HFFc6 (cell line): ENCODE measurements around the gene GPLD1. TPM values are rescaled to one million over a fixed set of nuclear protein-coding genes. Genes with fewer than 3 reads are reported as not detected.
A peak's percentile ranks its signal among the peaks of the same experiment; 100 is the strongest.

Experiments
- DNase-seq: peaks from one replicate; pipeline ENCODE4 v3.0.0-alpha.2; 2018
- H3K27ac Mint-ChIP-seq: 2 replicates; pipeline ENCODE4 v1.8.0; 2020; ENCODE audit warnings: mild to moderate bottlenecking, mixed read lengths
- H3K27me3 Mint-ChIP-seq: 2 replicates; pipeline ENCODE4 v1.8.0; 2021; ENCODE audit warnings: mild to moderate bottlenecking, moderate library complexity, mixed read lengths; ENCODE audit not compliant: insufficient read depth
- H3K36me3 Mint-ChIP-seq: 2 replicates; pipeline ENCODE4 v1.8.0; 2021; ENCODE audit warnings: low read depth, mixed read lengths
- H3K4me1 Mint-ChIP-seq: 2 replicates; pipeline ENCODE4 v1.8.0; 2020; ENCODE audit warnings: low read depth, mixed read lengths
- H3K4me3 Mint-ChIP-seq: 2 replicates; pipeline ENCODE4 v1.8.0; 2020; ENCODE audit warnings: mild to moderate bottlenecking, moderate library complexity, mixed read lengths
- H3K9me3 Mint-ChIP-seq: 2 replicates; pipeline ENCODE4 v1.8.0; 2020; ENCODE audit warnings: mild to moderate bottlenecking, mixed read lengths
- total RNA-seq, 6 experiments: library from RNA; stranded (reverse); fragmentation: NEBNext Ultra II Directional; extraction: Animal tissue kit (Norgen Biotek cat#: 25700); gene quantifications; 2 replicates in 1 of 6; 3 replicates in 5 of 6; pipeline ENCODE4 v1.2.3, GENCODE V29; 2021
- TF ChIP-seq, protein P1 (sequence below): fragments of 200-600 bp; sonication (generic); IDR thresholded peaks from 2 replicates; pipeline ENCODE4 v1.5.0; 2021; ENCODE audit warnings: antibody characterized with exemption, mild to moderate bottlenecking

Gene GPLD1
- total RNA-seq, 6 experiments from 2014 or later: 0.14 to 0.39 (median 0.22) TPM

DNA sequence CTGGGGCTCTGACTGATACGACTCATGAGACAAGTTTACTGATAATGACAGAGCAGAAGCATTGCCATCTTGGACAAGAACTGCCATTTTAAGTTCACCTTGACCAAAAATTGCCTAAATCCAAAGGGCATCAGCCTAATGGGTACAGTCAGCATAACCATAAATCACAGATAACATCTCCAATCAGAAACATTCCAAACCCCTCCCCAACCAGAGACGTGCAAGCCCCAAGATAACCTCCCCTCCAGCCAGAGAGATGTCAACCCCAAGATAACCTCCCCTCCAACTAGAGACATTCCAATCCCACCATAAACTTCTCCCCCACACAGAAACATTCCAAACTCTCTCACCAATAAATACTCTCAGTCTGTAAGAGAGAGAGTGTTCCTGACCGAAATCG, 10.5 kb downstream of the GPLD1 start:
- DNase-seq: no peak
- TF ChIP-seq, protein P1, sequence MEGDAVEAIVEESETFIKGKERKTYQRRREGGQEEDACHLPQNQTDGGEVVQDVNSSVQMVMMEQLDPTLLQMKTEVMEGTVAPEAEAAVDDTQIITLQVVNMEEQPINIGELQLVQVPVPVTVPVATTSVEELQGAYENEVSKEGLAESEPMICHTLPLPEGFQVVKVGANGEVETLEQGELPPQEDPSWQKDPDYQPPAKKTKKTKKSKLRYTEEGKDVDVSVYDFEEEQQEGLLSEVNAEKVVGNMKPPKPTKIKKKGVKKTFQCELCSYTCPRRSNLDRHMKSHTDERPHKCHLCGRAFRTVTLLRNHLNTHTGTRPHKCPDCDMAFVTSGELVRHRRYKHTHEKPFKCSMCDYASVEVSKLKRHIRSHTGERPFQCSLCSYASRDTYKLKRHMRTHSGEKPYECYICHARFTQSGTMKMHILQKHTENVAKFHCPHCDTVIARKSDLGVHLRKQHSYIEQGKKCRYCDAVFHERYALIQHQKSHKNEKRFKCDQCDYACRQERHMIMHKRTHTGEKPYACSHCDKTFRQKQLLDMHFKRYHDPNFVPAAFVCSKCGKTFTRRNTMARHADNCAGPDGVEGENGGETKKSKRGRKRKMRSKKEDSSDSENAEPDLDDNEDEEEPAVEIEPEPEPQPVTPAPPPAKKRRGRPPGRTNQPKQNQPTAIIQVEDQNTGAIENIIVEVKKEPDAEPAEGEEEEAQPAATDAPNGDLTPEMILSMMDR: no peak
- Mint-ChIP-seq H3K27me3 (peaks cover 5% of the 10 kb centered on the region), H3K9me3 (no peaks in the 10 kb centered on the region), H3K27ac (no peak overlapping the region), H3K4me3 (no peak overlapping the region), H3K36me3 (no peaks in the 10 kb centered on the region), H3K4me1 (peaks cover 6% of the 10 kb centered on the region; the same call in 1 of the 2 replicates)

DNA sequence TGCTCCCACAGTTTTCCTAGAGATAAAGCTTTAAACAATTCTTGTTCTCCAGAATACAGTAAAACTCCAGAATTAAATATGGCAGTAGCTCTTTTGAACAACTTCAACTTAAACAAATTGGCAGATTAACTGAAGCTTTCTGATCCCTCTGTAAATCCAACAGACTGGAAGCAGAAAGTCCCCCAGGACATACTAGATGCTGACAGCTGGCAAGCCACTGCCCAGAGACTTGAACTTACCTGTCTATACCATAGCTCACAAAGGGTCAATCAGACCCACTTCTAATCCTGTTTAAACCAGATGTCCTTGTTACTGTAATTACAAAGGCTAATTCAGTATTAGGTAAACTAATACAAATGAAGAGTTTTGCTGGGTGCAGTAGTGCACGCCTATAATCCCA, 12.3 kb downstream of the GPLD1 start:
- H3K4me3 Mint-ChIP-seq: no peak overlapping the region
- H3K9me3 Mint-ChIP-seq: no peaks in the 10 kb centered on the region
- no peak overlapping the region for H3K27ac Mint-ChIP-seq
- TF ChIP-seq, protein P1: no peak
- peaks cover 5% of the 10 kb centered on the region for H3K27me3 Mint-ChIP-seq
- peaks cover 12% of the 10 kb centered on the region for H3K4me1 Mint-ChIP-seq
- no peaks in the 10 kb centered on the region for H3K36me3 Mint-ChIP-seq
- no peak for DNase-seq

DNA sequence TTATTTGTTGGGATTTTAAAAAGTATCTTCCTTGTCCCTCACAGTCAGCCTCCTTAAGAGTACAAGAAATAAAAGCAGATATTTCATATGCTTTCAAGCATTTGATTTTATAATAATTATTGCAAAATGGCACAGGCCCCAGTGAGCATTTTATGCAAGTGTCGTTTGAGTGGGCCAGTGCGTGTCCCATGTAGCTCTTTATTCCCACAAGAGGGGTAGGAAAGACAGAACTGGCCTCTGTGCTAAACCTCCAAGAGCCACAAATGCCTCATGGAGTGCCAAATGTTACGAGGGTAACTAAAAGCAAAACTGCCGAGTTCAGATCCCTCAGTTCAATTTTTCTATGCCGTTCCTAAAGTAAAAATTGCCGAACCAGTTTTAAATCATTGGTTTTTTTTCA, 12.7 kb downstream of the GPLD1 start:
- Mint-ChIP-seq H3K4me1 (peaks cover 16% of the 10 kb centered on the region), H3K9me3 (no peaks in the 10 kb centered on the region), H3K4me3 (no peak overlapping the region), H3K36me3 (no peaks in the 10 kb centered on the region), H3K27me3 (peaks cover 5% of the 10 kb centered on the region), H3K27ac (no peak overlapping the region)
- TF ChIP-seq, protein P1: no peak
- no peak for DNase-seq

DNA sequence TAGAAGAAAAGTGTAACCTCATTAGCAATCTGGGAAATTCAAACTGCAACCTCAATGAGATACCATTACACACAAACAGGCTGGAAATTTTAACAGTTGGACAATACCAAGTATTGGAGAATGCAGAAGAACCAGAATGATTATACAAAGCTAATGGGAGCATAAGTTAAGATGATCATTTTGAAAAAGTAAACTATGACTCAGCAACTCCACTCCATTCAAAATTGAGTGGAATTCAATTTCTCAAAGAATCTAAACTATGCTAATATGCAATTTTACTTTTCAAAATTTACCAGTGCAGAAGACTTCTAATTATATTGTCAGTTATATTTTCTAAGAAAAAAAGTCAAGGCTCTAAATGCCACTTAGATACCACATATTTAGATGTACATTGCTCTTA, 17.2 kb downstream of the GPLD1 start:
- DNase-seq: no peak
- TF ChIP-seq, protein P1: no peak
- peaks cover 8% of the 10 kb centered on the region for H3K27me3 Mint-ChIP-seq
- H3K36me3 Mint-ChIP-seq: no peaks in the 10 kb centered on the region
- no peak overlapping the region for H3K27ac Mint-ChIP-seq
- H3K4me1 Mint-ChIP-seq: peaks cover 11% of the 10 kb centered on the region
- H3K9me3 Mint-ChIP-seq: no peaks in the 10 kb centered on the region
- no peak overlapping the region for H3K4me3 Mint-ChIP-seq

DNA sequence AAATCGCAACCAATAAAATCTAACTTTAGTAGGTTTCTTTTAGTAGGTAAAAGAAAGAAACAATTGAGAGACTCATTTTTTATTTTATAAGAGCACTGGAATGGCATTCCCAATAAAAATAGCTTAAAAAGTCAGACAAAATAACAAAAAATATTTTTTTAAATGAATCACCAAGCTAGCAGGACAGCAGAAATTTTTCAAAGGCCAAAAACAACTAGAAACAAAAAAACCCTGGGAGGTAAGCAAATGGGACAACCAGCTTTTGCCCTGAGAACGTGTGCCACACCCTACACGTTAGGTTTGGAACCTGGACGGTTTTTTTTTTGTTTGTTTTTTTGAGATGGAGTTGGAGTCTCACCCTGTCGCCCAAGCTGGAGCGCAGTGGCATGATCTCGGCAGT, 19.6 kb downstream of the GPLD1 start:
- Mint-ChIP-seq H3K27me3 (peaks cover 3% of the 10 kb centered on the region; the same call in 1 of the 2 replicates), H3K9me3 (no peaks in the 10 kb centered on the region), H3K36me3 (no peaks in the 10 kb centered on the region), H3K4me3 (no peak overlapping the region), H3K4me1 (peaks cover 11% of the 10 kb centered on the region), H3K27ac (no peak overlapping the region)
- TF ChIP-seq, protein P1: no peak
- DNase-seq: peak; percentile 11
